KG1 (cell line): ENCODE data around the gene PRR14.
"Not testable (repeated sequence)": the region's sequence is repeated elsewhere in the genome, so short reads cannot be mapped to it uniquely, and the experiment has no call there.

Experiments used
- DNase-seq: peaks from one replicate; lab custom pipeline; 2025; lab: John Stamatoyannopoulos, UW

Gene PRR14

DNA sequence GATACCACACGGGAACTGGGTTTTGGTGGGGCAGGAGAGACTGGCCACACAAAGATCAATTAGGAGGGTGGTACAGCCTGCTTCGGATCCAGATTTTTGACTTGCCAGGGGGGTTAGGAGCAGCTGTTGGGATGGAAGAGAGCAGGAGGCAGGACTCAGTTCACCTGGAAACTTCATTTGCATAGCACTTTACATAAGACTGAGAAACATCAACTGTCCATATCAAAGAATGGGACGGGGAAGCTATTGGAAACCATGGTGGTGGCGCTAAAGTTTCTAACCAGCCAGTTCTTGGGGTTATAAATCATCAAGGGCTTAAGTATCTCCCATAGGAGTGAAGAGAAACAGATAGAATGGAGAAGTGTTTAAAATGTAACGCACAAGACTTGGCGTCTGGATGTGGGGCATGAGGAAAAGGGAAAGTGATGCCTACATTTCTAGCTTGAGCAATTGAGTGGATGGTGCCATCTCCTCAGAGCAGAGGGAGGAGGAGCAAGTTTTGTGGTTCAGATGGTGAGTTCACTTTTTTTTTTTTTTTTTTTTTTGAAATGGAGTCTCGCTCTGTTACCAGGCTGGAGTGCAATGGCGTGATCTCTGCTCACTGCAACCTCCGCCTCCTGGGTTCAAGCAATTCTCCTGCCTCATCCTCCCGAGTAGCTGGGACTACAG lies 41.8 kb downstream of the PRR14 start:
- no peak for DNase-seq

DNA sequence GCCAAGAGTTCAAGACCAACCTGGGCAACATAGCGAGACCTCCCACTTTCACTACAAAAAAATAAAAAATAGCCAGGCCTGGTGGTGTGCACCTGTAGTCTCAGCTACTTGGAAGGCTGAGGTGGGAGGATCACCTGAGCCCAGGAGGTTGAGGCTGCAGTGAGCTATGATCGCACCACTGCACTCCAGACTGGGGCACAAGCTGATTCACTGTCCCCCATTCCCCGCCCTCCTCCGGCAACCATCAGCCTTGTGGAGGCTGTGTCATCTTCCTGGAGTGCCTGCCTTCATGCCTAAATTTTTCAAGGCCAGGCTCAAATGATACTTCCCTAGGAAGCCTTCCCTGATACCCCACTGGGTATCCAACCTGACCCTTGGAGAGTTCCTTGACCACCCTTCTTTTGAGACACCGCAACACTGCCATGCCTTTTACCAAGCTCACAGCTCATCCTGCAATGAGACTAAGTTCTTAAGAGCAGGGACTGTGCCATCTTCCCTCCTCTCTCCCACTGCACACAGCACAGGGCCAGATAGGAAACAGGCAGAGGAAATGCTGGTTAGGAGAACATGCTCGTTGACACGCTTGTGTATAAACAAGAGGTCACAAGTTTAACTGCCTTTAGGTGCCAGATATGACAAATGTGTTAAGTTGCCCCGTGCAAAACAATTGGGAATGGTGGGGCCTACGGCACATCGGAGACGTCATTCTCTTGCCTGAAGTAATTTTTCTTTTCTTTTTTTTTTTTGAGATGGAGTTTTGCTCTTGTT lies 44.4 kb downstream of the PRR14 start:
- DNase-seq, result no peak

DNA sequence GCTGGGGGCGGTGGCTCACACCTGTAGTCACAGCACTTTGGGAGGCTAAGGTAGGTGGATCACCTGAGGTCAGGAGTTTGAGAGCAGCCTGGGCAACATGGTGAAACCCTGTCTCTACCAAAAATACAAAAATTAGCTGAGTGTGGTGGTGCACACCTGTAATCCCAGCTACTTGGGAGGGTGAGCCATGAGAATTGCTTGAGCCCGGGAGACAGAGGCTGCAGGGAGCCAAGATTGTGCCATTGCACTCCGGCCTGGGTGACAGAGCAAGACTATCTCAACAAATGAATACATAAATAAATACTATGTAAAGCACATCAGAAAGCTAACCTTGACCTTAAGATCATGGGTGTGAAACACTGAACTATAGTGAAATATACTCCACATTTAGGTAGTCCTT lies 45.9 kb downstream of the PRR14 start:
- DNase-seq, result not testable (repeated sequence)

DNA sequence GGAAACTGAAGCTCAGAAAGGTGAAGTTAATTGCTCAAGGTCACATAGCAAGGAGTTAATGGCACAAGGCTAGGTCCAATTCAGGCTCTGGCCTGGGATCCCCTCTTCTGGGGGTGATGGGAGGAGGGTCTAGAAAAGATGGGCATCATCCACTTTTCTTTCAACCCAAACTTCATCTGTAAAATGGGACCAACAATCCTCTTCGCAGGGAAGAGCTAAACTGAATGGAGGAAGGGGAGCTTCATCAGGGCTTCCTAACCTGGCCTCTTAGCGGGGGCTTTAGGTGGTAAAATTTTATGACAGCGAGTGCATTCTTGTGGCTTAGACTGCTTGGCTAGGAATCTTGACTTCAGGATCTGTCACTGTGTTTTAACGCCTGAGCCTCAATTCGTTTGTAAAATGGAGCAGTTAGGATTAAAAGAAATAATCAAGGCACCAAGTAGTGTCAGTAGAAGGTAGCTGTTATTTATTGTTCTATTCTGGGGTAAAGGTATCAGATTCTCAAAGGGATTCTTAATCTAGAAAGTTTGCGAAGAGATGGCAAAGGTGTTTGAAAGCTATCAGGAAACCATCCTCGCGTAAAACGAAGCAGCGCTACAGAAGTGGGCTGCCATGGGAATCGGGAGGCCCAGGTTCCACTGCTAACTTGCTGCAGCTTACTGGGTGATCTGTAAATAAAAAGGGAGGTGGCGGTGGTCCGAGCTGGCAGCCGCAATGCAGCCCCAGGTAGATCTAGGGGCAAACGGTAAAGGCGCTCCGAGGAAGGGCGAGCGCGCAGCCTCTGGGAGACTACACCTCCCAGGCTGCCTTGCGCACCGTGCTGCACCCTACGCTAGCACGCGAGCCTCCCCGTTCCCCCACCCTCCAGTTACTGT lies 46.7 kb downstream of the PRR14 start:
- DNase-seq, result no peak

DNA sequence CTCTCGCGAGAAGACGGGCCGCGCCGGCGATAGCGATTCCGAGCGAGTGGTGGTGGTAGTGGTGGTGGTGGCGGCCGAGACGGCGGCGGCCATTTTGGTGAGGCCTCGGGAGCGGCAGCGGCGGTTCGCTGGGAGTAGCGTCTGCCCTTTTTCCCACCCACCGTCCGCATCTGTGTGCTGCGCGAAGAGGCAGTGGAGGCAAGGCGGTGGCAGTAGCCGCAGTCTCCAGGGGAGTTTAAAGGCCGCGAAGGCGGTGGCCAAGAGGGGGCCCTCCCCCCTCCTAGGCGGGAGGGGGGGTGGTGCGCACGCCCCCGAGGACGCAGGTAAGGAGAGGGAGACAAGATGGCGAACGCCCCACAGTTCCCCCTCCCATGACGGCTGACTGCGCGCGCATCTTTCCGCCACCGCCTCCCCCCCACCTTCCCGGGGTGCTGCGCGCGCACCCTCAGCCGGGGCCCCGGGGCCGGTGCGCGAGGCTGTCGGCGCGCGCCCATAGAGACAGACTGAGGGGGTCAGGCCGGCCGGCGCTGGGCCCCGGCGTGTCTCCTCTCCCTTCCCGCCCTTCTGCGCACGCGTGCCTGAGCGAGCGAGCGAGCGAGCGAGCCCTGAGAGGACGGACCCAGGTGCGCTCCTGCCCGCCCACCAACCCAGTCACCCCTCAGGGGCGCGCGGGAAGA lies 47.5 kb downstream of the PRR14 start:
- peak; percentile 94 for DNase-seq

DNA sequence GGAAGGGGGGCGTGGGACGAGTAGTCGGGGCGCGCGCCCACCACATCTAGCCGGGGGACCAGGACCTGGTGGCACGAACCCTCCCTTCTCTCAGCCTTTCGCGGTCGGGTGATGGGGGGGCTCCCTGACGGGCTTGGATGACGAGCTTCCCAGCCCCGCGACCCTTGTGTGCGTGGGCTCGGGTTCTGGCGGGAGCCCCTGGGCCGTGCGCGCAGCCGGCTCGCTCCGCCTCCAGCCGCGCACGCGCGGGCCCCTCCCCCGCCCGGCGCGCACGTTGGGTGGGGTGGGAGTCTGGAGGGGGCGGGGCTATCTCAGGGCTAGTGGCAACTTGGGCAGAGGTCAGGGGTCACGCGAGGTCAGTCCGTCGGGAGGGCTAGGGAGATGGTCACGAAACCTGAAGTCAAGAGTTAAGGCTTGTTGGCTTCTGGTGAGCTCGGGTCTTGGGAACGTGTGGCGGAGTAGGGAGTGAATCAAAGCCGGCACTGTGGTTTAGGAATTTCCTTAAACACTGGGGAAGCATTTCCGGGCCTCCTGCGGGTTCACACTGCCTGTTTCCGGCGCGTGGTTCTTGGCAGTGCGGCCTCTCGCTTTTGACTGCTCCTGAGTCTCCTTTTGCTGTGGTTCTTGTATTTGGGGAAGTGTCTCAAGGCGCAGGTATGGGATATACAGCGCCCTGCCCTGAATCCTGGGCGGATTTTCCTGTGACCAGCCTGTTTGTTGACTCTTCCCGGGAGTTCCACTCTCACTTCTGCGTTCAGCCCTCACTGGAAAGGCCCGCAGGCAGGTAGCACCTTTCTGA lies 48.3 kb downstream of the PRR14 start, which contains the start of gene SRCAP:
Gene SRCAP (plus strand): TSS at position 356 of the 799 bp plus-strand sequence. CDS start 1,654 bp downstream, outside the sequence.
- peak; percentile 60 for DNase-seq

DNA sequence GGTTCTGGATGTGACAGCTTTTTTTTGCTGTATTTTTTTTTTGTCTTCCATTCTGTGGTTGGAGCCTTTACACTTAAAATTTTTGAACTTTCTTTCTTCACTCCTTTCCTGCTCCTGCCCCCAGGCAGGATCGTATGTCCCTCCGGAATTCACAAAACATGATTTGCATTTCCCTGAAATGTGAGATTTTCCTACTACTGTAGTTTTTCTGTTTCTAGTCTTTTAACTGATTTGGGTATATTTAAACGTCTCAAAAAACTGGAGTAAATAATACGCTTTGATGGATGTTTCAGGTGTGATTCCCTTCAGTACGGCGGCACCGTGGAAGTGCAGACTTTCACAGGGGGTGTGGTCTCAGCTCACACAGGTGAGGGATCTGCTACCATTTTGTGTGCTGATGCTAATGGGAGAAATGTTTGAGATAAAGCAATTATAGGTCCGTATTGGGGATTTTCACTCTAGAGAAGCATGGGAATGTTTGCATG lies 48.9 kb downstream of the PRR14 start:
- no peak for DNase-seq

DNA sequence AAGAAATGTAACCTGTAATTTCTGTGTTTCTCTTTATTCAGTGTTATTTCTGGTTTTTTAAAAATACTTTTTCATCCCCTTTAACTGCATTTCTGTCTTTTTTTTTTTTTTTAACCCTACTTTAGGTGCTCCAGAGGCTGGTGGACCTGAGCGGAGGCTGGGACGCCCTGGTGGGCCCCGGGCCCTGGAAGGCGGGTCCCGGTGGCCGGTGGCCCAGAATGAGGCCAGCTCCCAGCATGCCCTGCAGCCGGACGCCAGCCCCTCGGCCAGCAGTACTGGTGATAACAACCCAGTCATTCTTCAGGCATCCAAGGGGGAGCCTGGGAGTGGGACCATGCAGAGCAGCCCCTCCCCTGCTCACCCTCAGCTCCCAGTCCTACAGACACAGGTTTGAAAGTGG lies 49.7 kb downstream of the PRR14 start:
- DNase-seq, result no peak

DNA sequence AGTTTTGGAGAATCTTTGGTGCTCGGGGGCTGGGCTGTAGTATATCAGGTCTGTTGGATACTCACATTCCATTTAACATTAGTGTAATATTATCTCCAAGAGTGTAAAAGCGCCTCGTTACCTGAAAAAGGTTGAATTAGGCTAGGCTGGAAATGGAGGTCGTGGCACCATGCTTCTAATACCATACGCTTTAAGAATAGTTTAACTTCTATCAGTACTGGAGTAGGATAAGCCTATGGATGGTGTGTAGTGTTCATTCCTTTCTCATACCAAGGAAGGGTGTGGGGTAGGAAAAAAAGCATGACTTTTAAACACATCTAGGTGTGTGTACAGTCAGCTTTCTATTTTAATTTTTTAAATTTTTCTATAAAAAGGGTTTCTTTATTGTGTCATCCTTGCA lies 50.2 kb downstream of the PRR14 start:
- DNase-seq, result no peak

DNA sequence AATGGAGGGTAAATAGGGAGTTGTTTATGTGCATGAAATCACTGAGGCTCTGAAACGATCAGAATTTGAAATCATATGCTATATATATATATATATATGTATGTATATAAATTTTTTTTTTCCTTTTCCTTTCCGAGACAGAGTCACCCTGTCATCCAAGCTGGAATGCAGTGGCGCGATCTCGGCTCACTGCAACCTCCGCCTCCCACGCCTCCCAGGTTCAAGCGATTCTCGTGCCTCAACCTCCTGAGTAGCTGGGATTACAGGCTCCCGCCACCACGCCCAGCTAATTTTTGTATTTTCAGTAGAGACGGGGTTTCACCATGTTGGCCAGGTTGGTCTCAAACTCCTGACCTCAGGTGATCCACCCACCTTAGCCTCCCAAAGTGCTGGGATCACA lies 52.3 kb downstream of the PRR14 start:
- not testable (repeated sequence) for DNase-seq

DNA sequence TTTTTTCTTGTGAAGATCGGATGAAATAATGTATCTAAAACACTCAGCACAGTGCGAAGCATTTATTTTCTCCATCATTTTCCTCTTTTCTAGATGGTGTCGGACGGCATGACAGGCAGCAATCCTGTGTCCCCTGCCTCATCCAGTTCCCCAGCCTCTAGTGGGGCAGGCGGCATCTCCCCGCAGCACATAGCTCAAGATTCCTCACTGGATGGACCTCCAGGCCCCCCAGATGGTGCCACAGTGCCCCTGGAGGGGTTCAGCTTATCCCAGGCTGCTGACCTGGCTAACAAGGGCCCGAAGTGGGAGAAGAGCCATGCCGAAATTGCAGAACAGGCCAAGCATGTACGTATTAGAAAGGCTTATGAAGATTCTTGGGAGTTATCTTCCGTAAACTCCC lies 53.2 kb downstream of the PRR14 start:
- no peak for DNase-seq
